ENCODE measurements around the gene GPANK1. TPM values are rescaled to one million over a fixed set of nuclear protein-coding genes. Genes with fewer than 3 reads are reported as not detected.

Gene GPANK1
- total RNA-seq, 4 donors from 2014 or later = 17.3 to 29.8 (median 24.5) TPM

DNA sequence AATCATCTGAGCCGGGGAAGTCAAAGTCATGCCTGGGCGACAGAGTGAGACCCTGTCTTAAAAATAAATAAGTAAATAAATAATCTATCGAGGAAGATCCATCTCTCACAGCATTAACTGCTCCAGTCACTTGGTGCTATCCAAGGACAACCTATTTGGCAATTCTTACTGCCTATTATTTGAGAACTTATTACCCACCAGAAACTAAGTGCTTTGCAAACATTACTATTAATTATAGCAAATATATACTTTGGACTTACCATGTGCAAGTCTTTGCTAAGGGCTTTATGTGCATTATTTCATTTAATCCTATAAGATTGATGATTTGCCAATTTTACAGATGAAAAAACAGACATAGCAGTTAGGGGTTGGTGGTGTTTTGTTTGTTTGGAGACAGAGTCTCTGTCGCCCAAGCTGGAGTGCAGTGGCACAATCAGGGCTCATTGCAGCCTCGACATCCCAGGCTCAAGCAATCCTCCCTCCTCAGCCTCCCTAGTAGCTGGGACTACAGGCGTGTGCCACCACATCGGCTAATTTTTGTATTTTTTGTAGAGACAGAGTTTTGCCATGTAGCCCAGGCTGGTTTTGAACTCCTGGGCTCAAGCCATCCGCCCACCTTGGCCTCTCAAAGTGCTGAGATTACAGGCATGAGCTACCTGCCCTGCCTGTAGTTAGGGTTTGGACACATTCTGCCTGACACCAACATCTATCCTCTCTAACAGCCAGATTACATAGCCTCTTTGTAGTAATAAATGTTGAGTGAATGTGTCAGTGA lies 10.0 kb downstream of the GPANK1 start:
- no peaks in the 10 kb centered on the region for H3K9me3 ChIP-seq
- H3K4me1 ChIP-seq = peaks cover 39% of the 10 kb centered on the region in 2 donors
- H3K27ac ChIP-seq = no peak overlapping the region
- ATAC-seq = no peak
- TF ChIP-seq, protein P1, sequence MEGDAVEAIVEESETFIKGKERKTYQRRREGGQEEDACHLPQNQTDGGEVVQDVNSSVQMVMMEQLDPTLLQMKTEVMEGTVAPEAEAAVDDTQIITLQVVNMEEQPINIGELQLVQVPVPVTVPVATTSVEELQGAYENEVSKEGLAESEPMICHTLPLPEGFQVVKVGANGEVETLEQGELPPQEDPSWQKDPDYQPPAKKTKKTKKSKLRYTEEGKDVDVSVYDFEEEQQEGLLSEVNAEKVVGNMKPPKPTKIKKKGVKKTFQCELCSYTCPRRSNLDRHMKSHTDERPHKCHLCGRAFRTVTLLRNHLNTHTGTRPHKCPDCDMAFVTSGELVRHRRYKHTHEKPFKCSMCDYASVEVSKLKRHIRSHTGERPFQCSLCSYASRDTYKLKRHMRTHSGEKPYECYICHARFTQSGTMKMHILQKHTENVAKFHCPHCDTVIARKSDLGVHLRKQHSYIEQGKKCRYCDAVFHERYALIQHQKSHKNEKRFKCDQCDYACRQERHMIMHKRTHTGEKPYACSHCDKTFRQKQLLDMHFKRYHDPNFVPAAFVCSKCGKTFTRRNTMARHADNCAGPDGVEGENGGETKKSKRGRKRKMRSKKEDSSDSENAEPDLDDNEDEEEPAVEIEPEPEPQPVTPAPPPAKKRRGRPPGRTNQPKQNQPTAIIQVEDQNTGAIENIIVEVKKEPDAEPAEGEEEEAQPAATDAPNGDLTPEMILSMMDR (IDR thresholded peaks at IDR 0.05 in 4 of 5, conservative IDR thresholded peaks at IDR 0.05 in 1 of 5) = no peak
- TF ChIP-seq POLR2A (IDR thresholded peaks at IDR 0.05) = no peak
- peaks cover 0 to 15% of the 10 kb centered on the region in 2 donors for H3K36me3 ChIP-seq
- H3K27me3 ChIP-seq = no peaks in the 10 kb centered on the region
- no peak for DNase-seq
- in situ Hi-C loops (cut with MboI; ENCODE audit: low sequenced_read_pairs in 4 of 4) (loop anchor here in 2 of 4 donors (25.0 kb wide), 2 partner anchors 308 to 533 kb away; partner anchors contain the start of genes AGER (in 2 of the 2), AGPAT1 (in 2 of the 2), GPSM3 (in 2 of the 2) and PBX2 (in 2 of the 2)), intact Hi-C loops (cut with DNase I; ENCODE audit: low total_unique reads) (loop anchor here (5.0 kb wide), 1 partner anchor 48 kb away; the partner anchor contains the start of gene ABHD16A)
- no peak overlapping the region for H3K4me3 ChIP-seq

DNA sequence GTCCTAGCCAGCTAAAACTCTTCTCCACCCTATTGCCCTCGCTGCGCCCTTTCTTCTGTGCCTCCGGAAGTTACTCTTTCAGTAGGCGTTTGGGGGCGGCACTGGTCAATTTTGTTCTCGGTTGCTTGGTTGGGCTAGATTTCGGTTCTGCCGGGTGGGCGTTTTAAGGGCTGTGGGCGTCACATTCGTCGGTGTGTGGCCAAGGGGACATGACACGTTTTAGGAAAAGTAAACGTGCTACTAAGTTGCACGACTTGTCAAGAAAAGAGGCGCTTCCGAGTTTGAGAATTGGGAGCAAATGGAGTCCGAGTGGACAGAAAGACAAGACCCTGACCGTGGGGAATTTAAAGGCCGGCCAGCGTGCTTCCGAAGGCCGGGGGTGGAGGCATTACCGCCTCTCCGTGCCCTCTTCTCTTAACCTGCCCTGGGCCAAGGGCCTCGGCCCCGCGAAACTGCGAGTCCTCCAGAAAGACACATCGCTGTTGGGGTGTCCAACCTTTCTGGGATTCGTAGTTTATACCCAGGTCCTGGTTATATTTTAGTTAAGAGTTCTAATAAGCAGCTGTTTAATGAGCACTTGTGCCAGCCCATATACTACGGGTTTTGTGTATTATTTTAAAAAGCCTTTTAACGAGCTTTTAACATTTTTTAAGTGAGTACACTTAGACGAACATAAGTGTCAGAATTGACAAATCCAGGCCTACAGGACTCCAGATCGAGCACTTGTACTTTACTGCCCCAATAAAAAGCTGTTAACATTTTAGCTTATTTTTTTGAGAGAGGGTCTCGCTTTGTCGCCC lies 11.7 kb downstream of the GPANK1 start:
- peak overlapping the region; percentile 79 to 90 (median 84) for H3K4me3 ChIP-seq
- ATAC-seq (peak; percentile 83 to 87), DNase-seq (peak; percentile 81 to 88)
- intact Hi-C loops (cut with DNase I; ENCODE audit: low total_unique reads) = loop anchor here (1.0 to 5.0 kb wide), 5 partner anchors 7 to 112 kb away; partner anchors contain the start of genes ABHD16A, C6orf47 and PRRC2A
- peaks cover 23 to 24% of the 10 kb centered on the region in 2 donors for H3K4me1 ChIP-seq
- peaks cover 3 to 31% of the 10 kb centered on the region in 2 donors for H3K36me3 ChIP-seq
- in situ Hi-C loops (cut with MboI; ENCODE audit: low sequenced_read_pairs in 4 of 4) = loop anchor here in 2 of 4 donors (25.0 kb wide), 2 partner anchors 309 to 534 kb away; partner anchors contain the start of genes AGER (in 2 of the 2), AGPAT1 (in 2 of the 2), GPSM3 (in 2 of the 2) and PBX2 (in 2 of the 2)
- TF ChIP-seq POLR2A (IDR thresholded peaks at IDR 0.05) = peak; percentile 55 to 78
- TF ChIP-seq, protein P1 (IDR thresholded peaks at IDR 0.05 in 4 of 5, conservative IDR thresholded peaks at IDR 0.05 in 1 of 5) = no peak
- H3K27ac ChIP-seq = peak overlapping the region; percentile 95 to 99 (median 98)
- H3K9me3 ChIP-seq = no peaks in the 10 kb centered on the region
- no peaks in the 10 kb centered on the region for H3K27me3 ChIP-seq

DNA sequence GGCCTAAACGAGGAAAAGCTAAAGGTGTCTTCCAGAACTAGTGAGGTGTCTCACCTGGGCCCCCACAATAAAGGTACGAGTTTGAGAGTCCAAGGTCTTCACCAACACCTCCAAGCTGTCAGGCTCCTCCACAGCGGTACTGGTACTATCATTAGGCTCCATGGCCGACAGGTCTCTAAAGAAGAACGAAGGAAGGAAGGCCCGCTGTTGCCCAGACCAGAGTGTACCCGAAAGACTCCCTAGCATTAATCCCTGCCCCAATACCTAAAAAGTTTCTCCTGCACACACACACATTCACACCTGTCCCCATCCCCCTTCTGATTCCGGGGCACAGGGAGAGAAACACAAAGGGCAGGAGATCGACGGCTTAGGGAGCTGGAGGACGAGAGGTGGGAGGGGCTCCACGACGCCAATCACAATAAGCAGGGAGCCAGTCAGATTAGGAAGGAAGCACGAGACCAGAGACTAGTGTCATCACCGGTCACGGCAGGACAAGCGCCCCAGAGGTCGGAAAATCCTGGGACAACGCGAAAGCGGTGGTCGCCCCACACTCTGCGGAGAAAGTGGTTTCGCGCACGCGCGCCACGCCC lies 13.1 kb downstream of the GPANK1 start:
- no peaks in the 10 kb centered on the region for H3K27me3 ChIP-seq
- no peak for TF ChIP-seq POLR2A (IDR thresholded peaks at IDR 0.05)
- TF ChIP-seq, protein P1 (IDR thresholded peaks at IDR 0.05 in 4 of 5, conservative IDR thresholded peaks at IDR 0.05 in 1 of 5) = no peak
- H3K4me3 ChIP-seq = peak overlapping the region; percentile 79 to 90 (median 84)
- H3K4me1 ChIP-seq = peaks cover 20 to 23% of the 10 kb centered on the region in 2 donors
- intact Hi-C loops (cut with DNase I; ENCODE audit: low total_unique reads) = loop anchor here (1.0 to 5.0 kb wide), 5 partner anchors 9 to 110 kb away; partner anchors contain the start of genes ABHD16A, C6orf47 and PRRC2A
- peak; percentile 74 to 85 for DNase-seq
- H3K36me3 ChIP-seq = peaks cover 3 to 45% of the 10 kb centered on the region in 2 donors
- peak overlapping the region; percentile 95 to 99 (median 98) for H3K27ac ChIP-seq
- H3K9me3 ChIP-seq = no peaks in the 10 kb centered on the region
- peak; percentile 76 for ATAC-seq
- in situ Hi-C loops (cut with MboI; ENCODE audit: low sequenced_read_pairs in 4 of 4) = loop anchor here in 2 of 4 donors (25.0 kb wide), 2 partner anchors 311 to 536 kb away; partner anchors contain the start of genes AGER (in 2 of the 2), AGPAT1 (in 2 of the 2), GPSM3 (in 2 of the 2) and PBX2 (in 2 of the 2)

DNA sequence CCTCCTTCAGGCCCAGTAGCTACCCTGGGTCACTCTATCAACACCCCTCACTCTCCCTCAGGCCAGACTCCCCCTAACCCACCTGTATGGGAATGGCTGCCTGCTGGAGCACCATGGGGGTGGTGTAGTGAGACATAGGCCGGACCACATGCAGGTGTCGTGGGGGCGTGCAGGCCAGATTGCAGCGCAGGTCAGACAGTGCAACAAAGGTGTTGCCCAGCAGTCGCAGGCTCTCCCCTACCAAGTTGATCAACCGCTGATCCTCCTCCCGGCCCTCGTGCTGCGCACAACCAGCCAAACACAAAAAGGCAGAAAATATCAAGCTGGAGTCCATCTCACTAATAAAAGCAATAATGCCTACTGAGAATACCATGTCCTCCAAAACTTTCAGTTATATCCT lies 19.5 kb downstream of the GPANK1 start:
- H3K4me1 ChIP-seq = peaks cover 0 to under 1% of the 10 kb centered on the region in 2 donors
- no peaks in the 10 kb centered on the region for H3K27me3 ChIP-seq
- TF ChIP-seq POLR2A (IDR thresholded peaks at IDR 0.05) = no peak
- TF ChIP-seq, protein P1 (IDR thresholded peaks at IDR 0.05 in 4 of 5, conservative IDR thresholded peaks at IDR 0.05 in 1 of 5) = no peak
- intact Hi-C loops (cut with DNase I; ENCODE audit: low total_unique reads) (no loop called here), in situ Hi-C loops (cut with MboI; ENCODE audit: low sequenced_read_pairs in 4 of 4) (no loop called here)
- H3K36me3 ChIP-seq = peaks cover 10 to 96% of the 10 kb centered on the region in 2 donors
- no peak overlapping the region for H3K4me3 ChIP-seq
- no peaks in the 10 kb centered on the region for H3K9me3 ChIP-seq
- H3K27ac ChIP-seq = no peak overlapping the region
- DNase-seq (no peak), ATAC-seq (no peak)
